GM18502 (cell line): Measurements from ENCODE around the gene ZNF300.
A peak's percentile ranks its signal among the peaks of the same experiment; 100 is the strongest.
"Not testable (repeated sequence)": the region's sequence is repeated elsewhere in the genome, so short reads cannot be mapped to it uniquely, and the experiment has no call there.

Source experiments
- ATAC-seq: cut with Tn5 transposase; IDR thresholded peaks from one replicate; pipeline ENCODE4 v1.9.1; 2021; ENCODE audit warnings: mild to moderate bottlenecking; ENCODE audit not compliant: unreplicated experiment, poor library complexity

ZNF300 gene

DNA sequence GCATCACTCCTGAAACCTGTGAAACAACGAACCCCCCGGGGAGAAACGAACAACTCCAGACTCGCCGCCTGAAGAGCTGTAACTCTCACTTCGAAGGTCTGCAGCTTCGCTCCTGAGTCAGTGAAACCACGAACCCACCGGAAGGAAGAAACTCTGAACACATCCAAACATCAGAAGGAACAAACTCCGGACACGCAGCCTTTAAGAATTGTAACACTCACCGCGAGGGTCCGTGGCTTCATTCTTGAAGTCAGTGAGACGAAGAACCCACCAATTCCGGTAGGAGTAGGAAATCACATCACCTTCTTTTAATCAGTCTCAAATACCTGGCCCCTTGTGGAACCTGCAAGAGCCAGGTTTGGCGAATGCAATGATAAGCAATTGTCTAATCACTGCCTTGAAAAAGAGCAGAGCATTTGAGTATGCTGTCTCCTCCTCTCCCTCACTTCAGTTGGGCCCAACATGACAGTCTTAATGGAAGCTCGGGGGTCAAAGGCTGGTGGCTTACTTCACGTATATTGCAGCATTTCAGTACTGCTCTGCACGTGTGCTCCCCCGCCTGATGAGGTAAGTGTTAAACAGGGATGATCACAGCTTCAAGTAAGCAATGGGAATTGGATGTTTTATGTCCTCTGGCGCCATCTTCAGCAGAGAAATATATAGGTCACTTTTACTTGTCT lies 58.0 kb downstream of the ZNF300 start:
- peak; percentile 96 for ATAC-seq

DNA sequence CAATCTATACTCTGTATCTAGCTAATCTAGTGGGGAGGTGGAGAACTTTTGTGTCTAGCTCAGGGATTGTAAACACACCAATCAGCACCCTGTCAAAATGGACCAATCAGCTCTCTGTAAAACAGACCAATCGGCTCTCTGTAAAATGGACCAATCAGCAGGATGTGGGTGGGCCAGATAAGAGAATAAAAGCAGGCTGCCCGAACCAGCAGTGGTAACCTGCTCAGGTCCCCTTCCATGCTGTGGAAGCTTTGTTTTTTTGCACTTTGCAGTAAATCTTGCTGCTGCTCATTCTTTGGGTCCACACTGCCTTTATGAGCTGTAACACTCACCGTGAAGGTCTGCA lies 58.5 kb downstream of the ZNF300 start, which contains the start of gene IRGM:
TSS of gene IRGM (plus strand) at position 214 of the 346 bp plus-strand sequence. CDS start 1,603 bp downstream, outside the sequence.
- ATAC-seq = not testable (repeated sequence)

DNA sequence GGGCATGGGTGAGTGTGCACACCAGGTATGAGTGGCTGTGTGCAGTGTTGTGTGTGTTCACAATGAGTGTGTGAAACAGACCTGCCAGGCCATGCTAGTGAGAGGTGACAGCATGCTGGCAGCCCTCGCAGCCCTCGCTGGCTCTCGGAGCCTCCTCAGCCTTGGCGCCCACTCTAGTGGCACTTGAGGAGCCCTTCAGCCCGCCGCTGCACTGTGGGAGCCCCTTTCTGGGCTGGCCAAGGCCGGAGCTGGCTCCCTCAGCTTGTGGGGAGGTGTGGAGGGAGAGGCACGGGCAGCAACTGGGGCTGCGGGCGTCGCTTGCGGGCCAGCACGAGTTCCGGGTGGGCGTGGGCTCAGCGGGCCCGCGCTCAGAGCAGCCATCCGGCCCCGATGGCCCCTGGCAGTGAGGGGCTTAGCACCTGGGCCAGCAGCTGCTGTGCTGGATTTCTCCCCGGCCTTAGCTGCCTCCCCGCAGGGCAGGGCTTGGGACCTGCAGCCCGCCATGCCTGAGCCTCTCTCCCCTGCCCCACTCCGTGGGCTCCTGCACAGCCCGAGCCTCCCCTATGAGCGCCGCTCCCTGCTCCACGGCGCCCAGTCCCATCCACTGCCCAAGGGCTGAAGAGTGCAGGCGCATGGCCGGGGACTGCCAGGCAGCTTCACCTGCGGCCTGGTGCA lies 59.5 kb downstream of the ZNF300 start:
- not testable (repeated sequence) for ATAC-seq
